Sigmoid colon (tissue), 3 donors: Measurements from ENCODE around the gene CDH23.

Experiments used
- POLR2A ChIP-seq, 2 donors: fragments of 450-650 bp; IDR thresholded peaks; one replicate each; pipeline ENCODE4 v1.6.1; 2016; ENCODE audit warnings: antibody characterized with exemption in 2 of 2, mild to moderate bottlenecking in 2 of 2, moderate library complexity in 2 of 2
- TF ChIP-seq, protein P1 (sequence below), 4 experiments: fragments of 450-650 bp in 3 of 4; fragments of 200-600 bp in 1 of 4; IDR thresholded peaks; one replicate each; pipeline ENCODE4 v1.5.1; 2016 to 2019; ENCODE audit warnings: antibody characterized with exemption in 4 of 4, mild to moderate bottlenecking in 3 of 4, moderate library complexity in 2 of 4

GRCh38 chr10:71632896-71633600, 236.3 kb downstream of the CDH23 start:
- TF ChIP-seq POLR2A (IDR thresholded peaks at IDR 0.05) = no peak
- TF ChIP-seq, protein P1, sequence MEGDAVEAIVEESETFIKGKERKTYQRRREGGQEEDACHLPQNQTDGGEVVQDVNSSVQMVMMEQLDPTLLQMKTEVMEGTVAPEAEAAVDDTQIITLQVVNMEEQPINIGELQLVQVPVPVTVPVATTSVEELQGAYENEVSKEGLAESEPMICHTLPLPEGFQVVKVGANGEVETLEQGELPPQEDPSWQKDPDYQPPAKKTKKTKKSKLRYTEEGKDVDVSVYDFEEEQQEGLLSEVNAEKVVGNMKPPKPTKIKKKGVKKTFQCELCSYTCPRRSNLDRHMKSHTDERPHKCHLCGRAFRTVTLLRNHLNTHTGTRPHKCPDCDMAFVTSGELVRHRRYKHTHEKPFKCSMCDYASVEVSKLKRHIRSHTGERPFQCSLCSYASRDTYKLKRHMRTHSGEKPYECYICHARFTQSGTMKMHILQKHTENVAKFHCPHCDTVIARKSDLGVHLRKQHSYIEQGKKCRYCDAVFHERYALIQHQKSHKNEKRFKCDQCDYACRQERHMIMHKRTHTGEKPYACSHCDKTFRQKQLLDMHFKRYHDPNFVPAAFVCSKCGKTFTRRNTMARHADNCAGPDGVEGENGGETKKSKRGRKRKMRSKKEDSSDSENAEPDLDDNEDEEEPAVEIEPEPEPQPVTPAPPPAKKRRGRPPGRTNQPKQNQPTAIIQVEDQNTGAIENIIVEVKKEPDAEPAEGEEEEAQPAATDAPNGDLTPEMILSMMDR (IDR thresholded peaks at IDR 0.05) = no peak
